Measurements from ENCODE around the gene GXYLT1.

DNA sequence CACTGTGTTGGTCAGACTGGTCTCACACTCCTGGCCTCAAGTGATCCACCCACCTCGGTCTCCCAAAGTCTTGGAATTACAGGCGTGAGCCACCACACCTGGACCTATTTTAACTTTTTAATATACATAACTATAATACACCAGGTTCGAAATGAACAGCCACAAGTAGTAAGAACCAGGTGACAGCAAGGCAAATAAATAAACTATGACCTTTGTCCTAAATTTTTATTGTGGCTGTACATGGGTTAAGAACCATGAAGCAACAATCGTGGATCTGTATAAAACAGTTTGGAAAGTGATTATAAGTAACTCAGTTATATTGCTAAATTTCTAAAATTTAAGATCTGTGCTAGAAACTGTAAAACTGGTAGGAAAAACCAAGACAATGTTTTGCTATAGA lies 41.5 kb downstream of the GXYLT1 start:
- TF ChIP-seq EZH2 (IDR thresholded peaks at IDR 0.05; ENCODE audit: insufficient read depth, poor library complexity, severe bottlenecking) = no peak
- no peak for TF ChIP-seq EZH2phosphoT487 (IDR thresholded peaks at IDR 0.05; ENCODE audit: insufficient read depth, low read depth)

All from GM23248 (cell line).